ENCODE results near the gene RGS1. TPM values are rescaled to one million over a fixed set of nuclear protein-coding genes. Genes with fewer than 3 reads are reported as not detected.

Gene RGS1
- total RNA-seq, 1 donor from 2014 or later, result not detected

GRCh38 chr1:192539297-192540092 is 36.1 kb upstream of the RGS1 start:
- H3K36me3 ChIP-seq (ENCODE audit: control insufficient read depth, insufficient read depth, low read length), result no peaks in the 10 kb centered on the region
- no peak overlapping the region for H3K4me3 ChIP-seq (ENCODE audit: low read depth, low read length)
- peak; percentile 89 for DNase-seq (ENCODE audit: low read depth)
- H3K27me3 ChIP-seq (ENCODE audit: control insufficient read depth, insufficient read depth, low read length), result no peaks in the 10 kb centered on the region
- no peak for TF ChIP-seq CTCF (IDR thresholded peaks at IDR 0.05; ENCODE audit: insufficient read depth, low read length, poor library complexity, severe bottlenecking)

GRCh38 chr1:192543445-192543844 is 32.1 kb upstream of the RGS1 start:
- Histone ChIP-seq H3K4me3 (ENCODE audit: low read depth, low read length) (no peak overlapping the region), H3K36me3 (ENCODE audit: control insufficient read depth, insufficient read depth, low read length) (no peaks in the 10 kb centered on the region), H3K27me3 (ENCODE audit: control insufficient read depth, insufficient read depth, low read length) (no peaks in the 10 kb centered on the region)
- DNase-seq (ENCODE audit: low read depth), result no peak
- TF ChIP-seq CTCF (IDR thresholded peaks at IDR 0.05; ENCODE audit: insufficient read depth, low read length, poor library complexity, severe bottlenecking), result no peak

DNA sequence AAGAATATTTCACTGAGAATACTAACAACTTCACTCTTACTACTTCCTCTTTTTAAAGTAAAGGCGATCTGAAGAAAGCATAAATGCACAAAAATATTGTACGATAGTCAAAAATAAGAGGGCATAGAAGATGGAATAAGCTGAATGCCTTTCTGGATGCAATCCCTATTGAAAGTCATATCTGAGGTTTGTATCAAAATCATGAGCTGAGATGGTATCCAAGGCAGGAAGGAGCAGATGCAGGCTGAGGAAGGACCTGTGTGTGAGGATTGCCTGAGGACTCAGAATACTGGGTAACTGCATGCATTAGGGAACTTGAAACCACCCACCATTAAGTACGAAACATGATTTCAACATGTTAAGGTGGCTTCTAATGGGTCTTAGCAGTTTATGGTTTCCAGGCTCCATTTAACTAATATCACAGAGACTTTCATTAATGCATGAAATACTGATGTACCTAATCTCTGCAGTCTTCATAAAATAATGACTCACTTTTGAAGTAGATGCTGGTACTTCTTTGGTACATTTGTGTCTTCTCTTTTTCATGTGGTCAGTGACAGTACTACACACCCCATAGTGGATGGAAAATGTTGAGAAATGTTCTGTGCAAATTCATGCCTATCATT is 29.6 kb upstream of the RGS1 start:
- Histone ChIP-seq H3K4me3 (ENCODE audit: low read depth, low read length) (no peak overlapping the region), H3K27me3 (ENCODE audit: control insufficient read depth, insufficient read depth, low read length) (no peaks in the 10 kb centered on the region), H3K36me3 (ENCODE audit: control insufficient read depth, insufficient read depth, low read length) (no peaks in the 10 kb centered on the region)
- TF ChIP-seq CTCF (IDR thresholded peaks at IDR 0.05; ENCODE audit: insufficient read depth, low read length, poor library complexity, severe bottlenecking), result no peak
- no peak for DNase-seq (ENCODE audit: low read depth)

DNA sequence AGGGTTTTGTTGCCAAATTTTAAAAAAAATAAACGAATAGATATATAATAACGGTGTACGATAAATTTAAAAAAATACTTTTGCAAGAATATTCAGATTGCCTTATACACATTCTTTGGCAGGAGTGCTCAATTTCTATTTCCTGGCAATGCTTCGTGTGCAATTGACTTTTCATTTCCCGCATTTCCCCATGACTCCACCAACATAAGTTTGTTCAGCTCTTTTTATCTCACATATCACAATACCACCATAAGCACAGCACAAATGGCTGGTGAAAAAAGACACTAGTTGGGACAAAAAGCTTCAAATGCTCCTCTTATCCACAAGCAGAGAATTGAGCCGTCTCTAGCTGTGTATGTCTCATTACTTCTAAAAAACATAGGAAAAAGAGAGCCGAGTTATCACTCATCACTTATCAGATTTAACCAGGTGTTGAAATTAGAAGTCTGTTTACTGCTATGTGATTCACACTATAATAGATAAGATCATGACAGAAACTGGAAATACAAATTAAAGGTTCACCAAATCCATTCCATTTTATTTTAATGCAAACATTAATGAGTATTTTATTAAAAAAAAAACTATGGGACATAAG is 28.9 kb upstream of the RGS1 start:
- Histone ChIP-seq H3K27me3 (ENCODE audit: control insufficient read depth, insufficient read depth, low read length) (no peaks in the 10 kb centered on the region), H3K4me3 (ENCODE audit: low read depth, low read length) (no peak overlapping the region), H3K36me3 (ENCODE audit: control insufficient read depth, insufficient read depth, low read length) (no peaks in the 10 kb centered on the region)
- DNase-seq (ENCODE audit: low read depth), result no peak
- TF ChIP-seq CTCF (IDR thresholded peaks at IDR 0.05; ENCODE audit: insufficient read depth, low read length, poor library complexity, severe bottlenecking), result no peak

DNA sequence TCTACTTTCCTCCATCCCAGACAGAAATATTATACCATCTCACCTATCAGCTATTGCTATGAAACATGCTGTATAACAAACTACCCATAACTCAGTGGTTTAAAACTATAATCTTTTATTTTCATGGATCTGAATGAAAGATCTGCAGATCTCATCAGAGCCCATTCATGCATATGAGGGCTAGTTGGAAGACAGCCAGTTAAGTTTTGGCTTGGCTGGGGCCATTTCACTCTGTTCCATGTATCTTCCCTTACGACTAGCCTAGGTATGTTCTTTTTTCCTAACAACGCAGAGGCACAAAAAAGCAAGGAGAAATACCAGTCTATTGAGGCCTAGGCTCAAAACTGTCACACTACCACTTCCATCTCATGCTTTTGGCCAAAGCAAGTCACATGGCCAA is 28.1 kb upstream of the RGS1 start:
- no peaks in the 10 kb centered on the region for H3K36me3 ChIP-seq (ENCODE audit: control insufficient read depth, insufficient read depth, low read length)
- TF ChIP-seq CTCF (IDR thresholded peaks at IDR 0.05; ENCODE audit: insufficient read depth, low read length, poor library complexity, severe bottlenecking), result no peak
- DNase-seq (ENCODE audit: low read depth), result no peak
- H3K27me3 ChIP-seq (ENCODE audit: control insufficient read depth, insufficient read depth, low read length), result no peaks in the 10 kb centered on the region
- no peak overlapping the region for H3K4me3 ChIP-seq (ENCODE audit: low read depth, low read length)
